ENCODE data around the gene VKORC1. TPM values are rescaled to one million over a fixed set of nuclear protein-coding genes. Genes with fewer than 3 reads are reported as not detected.

Gene VKORC1
- total and polyA plus RNA-seq, 4 donors, result 29.9 to 519 (median 263) TPM

DNA sequence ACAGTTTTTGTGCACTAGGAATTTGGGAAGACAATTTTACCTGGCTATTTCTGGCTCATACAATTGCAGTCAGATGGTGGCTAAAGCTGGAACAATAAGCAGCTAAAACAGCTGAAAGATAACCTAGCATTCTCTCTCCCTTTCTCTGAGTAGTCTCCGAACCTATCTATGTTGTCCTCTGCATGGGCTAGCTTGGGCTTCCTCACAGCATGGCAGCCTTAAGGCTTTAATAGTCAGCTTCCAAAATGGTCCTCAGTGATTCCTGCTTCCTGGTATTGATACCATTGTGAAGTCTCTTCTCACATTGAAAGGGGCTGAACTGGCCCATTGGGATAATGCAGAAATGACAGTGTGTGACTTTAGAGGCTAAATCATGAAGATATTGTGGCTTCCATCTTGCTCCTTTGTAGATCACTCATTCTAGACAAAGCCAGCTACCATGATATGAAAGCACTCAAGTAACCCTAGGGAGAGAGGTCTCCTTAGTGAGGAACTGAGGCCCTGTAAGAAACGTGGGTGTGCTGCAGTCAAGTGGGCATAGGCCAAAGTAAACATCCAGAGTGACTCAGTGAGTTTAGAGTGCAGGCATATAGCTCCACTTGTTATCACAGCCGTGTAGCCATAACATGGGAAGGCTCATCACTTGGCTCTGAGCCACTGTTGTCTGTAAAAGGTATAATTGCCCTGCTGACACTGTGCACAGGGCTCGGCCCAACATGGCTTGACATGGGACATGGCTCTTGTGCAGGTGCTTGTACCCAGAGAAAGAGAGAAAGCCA, 5.5 kb upstream of the VKORC1 start:
- H3K27me3 ChIP-seq (ENCODE audit: control insufficient read depth in 4 of 4, insufficient read depth in 4 of 4, low read length in 3 of 4), result no peaks in the 10 kb centered on the region
- H3K4me3 ChIP-seq (ENCODE audit: low read depth in 1 of 3, low read length in 3 of 3), result no peak overlapping the region
- H3K4me1 ChIP-seq (ENCODE audit: control insufficient read depth in 4 of 4, insufficient read depth in 4 of 4, low read length in 3 of 4), result peaks cover 0 to 7% (median 3%) of the 10 kb centered on the region in 4 donors
- no peak overlapping the region for H3K27ac ChIP-seq (ENCODE audit: low read depth in 1 of 2, low read length in 2 of 2)
- no peak overlapping the region for H3K9ac ChIP-seq (ENCODE audit: low read depth in 1 of 2, low read length in 2 of 2)
- TF ChIP-seq EGR1 (IDR thresholded peaks at IDR 0.05; ENCODE audit: low read depth in 2 of 2) (no peak), HNF4A (conservative IDR thresholded peaks at IDR 0.05) (no peak), FOXA1 (IDR thresholded peaks at IDR 0.05) (no peak), RAD21 (IDR thresholded peaks at IDR 0.05) (no peak), SP1 (IDR thresholded peaks at IDR 0.05) (no peak), RXRA (IDR thresholded peaks at IDR 0.05) (no peak), NR2F2 (IDR thresholded peaks at IDR 0.05) (no peak), JUND (IDR thresholded peaks at IDR 0.05) (no peak), GABPA (IDR thresholded peaks at IDR 0.05 in 1 of 2, conservative IDR thresholded peaks at IDR 0.05 in 1 of 2) (no peak), TAF1 (conservative IDR thresholded peaks at IDR 0.05) (no peak), HNF4G (IDR thresholded peaks at IDR 0.05) (no peak), FOXA2 (IDR thresholded peaks at IDR 0.05) (no peak), YY1 (IDR thresholded peaks at IDR 0.05) (no peak)
- TF ChIP-seq, protein P1, sequence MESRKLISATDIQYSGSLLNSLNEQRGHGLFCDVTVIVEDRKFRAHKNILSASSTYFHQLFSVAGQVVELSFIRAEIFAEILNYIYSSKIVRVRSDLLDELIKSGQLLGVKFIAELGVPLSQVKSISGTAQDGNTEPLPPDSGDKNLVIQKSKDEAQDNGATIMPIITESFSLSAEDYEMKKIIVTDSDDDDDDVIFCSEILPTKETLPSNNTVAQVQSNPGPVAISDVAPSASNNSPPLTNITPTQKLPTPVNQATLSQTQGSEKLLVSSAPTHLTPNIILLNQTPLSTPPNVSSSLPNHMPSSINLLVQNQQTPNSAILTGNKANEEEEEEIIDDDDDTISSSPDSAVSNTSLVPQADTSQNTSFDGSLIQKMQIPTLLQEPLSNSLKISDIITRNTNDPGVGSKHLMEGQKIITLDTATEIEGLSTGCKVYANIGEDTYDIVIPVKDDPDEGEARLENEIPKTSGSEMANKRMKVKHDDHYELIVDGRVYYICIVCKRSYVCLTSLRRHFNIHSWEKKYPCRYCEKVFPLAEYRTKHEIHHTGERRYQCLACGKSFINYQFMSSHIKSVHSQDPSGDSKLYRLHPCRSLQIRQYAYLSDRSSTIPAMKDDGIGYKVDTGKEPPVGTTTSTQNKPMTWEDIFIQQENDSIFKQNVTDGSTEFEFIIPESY (IDR thresholded peaks at IDR 0.05), result no peak
- TF ChIP-seq, protein P2, sequence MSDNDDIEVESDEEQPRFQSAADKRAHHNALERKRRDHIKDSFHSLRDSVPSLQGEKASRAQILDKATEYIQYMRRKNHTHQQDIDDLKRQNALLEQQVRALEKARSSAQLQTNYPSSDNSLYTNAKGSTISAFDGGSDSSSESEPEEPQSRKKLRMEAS (IDR thresholded peaks at IDR 0.05), result no peak
- TF ChIP-seq, protein P3, sequence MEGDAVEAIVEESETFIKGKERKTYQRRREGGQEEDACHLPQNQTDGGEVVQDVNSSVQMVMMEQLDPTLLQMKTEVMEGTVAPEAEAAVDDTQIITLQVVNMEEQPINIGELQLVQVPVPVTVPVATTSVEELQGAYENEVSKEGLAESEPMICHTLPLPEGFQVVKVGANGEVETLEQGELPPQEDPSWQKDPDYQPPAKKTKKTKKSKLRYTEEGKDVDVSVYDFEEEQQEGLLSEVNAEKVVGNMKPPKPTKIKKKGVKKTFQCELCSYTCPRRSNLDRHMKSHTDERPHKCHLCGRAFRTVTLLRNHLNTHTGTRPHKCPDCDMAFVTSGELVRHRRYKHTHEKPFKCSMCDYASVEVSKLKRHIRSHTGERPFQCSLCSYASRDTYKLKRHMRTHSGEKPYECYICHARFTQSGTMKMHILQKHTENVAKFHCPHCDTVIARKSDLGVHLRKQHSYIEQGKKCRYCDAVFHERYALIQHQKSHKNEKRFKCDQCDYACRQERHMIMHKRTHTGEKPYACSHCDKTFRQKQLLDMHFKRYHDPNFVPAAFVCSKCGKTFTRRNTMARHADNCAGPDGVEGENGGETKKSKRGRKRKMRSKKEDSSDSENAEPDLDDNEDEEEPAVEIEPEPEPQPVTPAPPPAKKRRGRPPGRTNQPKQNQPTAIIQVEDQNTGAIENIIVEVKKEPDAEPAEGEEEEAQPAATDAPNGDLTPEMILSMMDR (IDR thresholded peaks at IDR 0.05; ENCODE audit: low read depth, low read length, missing input control), result no peak
- TF ChIP-seq, protein P4, sequence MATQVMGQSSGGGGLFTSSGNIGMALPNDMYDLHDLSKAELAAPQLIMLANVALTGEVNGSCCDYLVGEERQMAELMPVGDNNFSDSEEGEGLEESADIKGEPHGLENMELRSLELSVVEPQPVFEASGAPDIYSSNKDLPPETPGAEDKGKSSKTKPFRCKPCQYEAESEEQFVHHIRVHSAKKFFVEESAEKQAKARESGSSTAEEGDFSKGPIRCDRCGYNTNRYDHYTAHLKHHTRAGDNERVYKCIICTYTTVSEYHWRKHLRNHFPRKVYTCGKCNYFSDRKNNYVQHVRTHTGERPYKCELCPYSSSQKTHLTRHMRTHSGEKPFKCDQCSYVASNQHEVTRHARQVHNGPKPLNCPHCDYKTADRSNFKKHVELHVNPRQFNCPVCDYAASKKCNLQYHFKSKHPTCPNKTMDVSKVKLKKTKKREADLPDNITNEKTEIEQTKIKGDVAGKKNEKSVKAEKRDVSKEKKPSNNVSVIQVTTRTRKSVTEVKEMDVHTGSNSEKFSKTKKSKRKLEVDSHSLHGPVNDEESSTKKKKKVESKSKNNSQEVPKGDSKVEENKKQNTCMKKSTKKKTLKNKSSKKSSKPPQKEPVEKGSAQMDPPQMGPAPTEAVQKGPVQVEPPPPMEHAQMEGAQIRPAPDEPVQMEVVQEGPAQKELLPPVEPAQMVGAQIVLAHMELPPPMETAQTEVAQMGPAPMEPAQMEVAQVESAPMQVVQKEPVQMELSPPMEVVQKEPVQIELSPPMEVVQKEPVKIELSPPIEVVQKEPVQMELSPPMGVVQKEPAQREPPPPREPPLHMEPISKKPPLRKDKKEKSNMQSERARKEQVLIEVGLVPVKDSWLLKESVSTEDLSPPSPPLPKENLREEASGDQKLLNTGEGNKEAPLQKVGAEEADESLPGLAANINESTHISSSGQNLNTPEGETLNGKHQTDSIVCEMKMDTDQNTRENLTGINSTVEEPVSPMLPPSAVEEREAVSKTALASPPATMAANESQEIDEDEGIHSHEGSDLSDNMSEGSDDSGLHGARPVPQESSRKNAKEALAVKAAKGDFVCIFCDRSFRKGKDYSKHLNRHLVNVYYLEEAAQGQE (IDR thresholded peaks at IDR 0.05), result no peak
- TF ChIP-seq, protein P5, sequence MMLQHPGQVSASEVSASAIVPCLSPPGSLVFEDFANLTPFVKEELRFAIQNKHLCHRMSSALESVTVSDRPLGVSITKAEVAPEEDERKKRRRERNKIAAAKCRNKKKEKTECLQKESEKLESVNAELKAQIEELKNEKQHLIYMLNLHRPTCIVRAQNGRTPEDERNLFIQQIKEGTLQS (IDR thresholded peaks at IDR 0.05), result no peak
- WGBS, result 74% methylated on average over 4 of the region's 4 CpGs
- no peaks in the 10 kb centered on the region for H3K36me3 ChIP-seq (ENCODE audit: control insufficient read depth in 4 of 4, insufficient read depth in 3 of 4, low read depth in 1 of 4, low read length in 3 of 4)
- peaks cover 0 to 3% (median 0%) of the 10 kb centered on the region in 4 donors for H3K9me3 ChIP-seq (ENCODE audit: control insufficient read depth in 4 of 4, low read length in 3 of 4)
- no peak for DNase-seq (ENCODE audit: low spot score)

All from liver (tissue), 9 donors.